ES-I3 (cell line): Measurements from ENCODE around the gene JAM2.
A peak's percentile ranks its signal among the peaks of the same experiment; 100 is the strongest.
"Not testable (repeated sequence)": the region's sequence is repeated elsewhere in the genome, so short reads cannot be mapped to it uniquely, and the experiment has no call there.

Experiments used
- H3K36me3 ChIP-seq: 2 replicates; pipeline ENCODE4 v1.6.1; 2013; ENCODE audit warnings: mild to moderate bottlenecking, low read length, control low read depth, moderate library complexity; ENCODE audit not compliant: insufficient read depth
- H3K4me1 ChIP-seq: 2 replicates; pipeline ENCODE4 v1.6.1; 2013; ENCODE audit warnings: mild to moderate bottlenecking, control low read depth, low read length; ENCODE audit not compliant: insufficient read depth
- H3K9ac ChIP-seq: 2 replicates; pipeline ENCODE4 v1.6.1; 2013; ENCODE audit warnings: low read depth, mild to moderate bottlenecking, low read length, moderate library complexity
- H3K9me3 ChIP-seq: 2 replicates; pipeline ENCODE4 v1.6.1; 2013; ENCODE audit warnings: mild to moderate bottlenecking, low read length, moderate library complexity; ENCODE audit not compliant: control insufficient read depth, insufficient read depth

The JAM2 gene, protein sequence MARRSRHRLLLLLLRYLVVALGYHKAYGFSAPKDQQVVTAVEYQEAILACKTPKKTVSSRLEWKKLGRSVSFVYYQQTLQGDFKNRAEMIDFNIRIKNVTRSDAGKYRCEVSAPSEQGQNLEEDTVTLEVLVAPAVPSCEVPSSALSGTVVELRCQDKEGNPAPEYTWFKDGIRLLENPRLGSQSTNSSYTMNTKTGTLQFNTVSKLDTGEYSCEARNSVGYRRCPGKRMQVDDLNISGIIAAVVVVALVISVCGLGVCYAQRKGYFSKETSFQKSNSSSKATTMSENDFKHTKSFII

DNA sequence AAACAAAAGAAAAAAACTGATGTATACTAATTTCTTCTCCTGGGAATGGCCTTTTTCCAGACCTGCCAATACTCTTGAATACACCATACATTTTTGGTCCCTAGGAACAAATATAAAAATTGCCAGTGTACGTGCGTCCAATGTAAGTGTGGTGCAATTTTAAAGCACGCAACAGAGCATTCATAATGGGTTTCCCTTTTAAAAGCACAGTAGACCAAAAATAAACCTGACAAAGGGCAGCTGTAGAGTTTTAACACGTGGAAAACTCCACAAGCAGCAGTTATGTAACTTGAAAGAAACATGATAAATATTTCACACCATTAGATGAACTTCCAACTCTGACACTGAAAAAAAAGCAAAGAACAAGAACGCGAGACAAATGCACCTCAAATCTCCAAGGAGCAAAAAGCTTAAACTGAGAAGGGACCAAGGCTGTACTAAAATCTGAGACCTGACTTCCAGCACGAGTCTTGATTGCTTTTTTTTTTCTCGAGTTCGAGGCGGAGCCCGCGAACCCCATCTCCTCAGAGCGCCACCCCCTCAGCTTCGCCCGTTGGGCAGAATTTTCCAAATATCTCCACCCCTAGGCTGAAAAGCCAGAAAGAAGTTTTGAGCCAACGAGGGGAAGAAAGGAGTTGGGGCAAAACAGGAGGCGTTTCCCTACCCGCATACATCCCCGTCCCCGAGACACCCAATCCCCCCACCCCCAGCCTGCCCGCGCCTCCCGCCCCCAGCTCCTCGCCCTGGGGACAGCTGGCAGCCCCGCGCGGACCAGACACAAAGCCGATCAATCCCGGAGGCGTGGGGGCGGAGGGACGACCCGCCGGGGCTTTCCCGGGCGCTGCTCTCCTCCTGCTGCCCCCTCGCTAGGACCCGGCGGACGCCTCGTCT lies at the start of gene JAM2:
TSS of gene JAM2 (plus strand) at position 599 of the 891 bp plus-strand sequence. CDS start 564 bp downstream, outside the sequence.
- Histone ChIP-seq H3K9me3 (no peaks in the 10 kb centered on the region), H3K36me3 (no peaks in the 10 kb centered on the region), H3K9ac (peak within 1 kb of the TSS; percentile 73), H3K4me1 (no peaks in the 10 kb centered on the region)

DNA sequence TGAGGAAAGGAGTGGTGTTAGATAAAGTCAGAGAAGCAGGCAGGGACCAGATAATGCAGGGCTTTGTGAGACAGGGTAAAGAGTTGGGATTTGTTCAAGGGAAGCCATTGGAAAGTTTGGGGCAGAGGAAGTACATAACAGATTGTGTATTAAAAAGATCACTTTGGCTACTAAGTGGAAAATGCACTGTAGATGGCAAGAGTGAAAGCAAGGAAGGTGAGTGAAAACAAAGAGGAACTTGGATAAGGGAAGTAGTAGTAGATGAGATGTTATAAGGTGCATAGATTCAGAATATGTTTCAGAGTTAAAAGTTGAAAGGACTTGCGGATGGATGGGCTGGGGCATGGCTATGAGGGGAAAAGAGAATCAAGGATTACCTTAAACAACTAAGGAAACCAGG lies 49.2 kb upstream of the JAM2 start:
- no peaks in the 10 kb centered on the region for H3K4me1 ChIP-seq
- H3K9me3 ChIP-seq, result no peaks in the 10 kb centered on the region
- no peak overlapping the region for H3K9ac ChIP-seq
- no peaks in the 10 kb centered on the region; the same call in none of the 2 replicates for H3K36me3 ChIP-seq

DNA sequence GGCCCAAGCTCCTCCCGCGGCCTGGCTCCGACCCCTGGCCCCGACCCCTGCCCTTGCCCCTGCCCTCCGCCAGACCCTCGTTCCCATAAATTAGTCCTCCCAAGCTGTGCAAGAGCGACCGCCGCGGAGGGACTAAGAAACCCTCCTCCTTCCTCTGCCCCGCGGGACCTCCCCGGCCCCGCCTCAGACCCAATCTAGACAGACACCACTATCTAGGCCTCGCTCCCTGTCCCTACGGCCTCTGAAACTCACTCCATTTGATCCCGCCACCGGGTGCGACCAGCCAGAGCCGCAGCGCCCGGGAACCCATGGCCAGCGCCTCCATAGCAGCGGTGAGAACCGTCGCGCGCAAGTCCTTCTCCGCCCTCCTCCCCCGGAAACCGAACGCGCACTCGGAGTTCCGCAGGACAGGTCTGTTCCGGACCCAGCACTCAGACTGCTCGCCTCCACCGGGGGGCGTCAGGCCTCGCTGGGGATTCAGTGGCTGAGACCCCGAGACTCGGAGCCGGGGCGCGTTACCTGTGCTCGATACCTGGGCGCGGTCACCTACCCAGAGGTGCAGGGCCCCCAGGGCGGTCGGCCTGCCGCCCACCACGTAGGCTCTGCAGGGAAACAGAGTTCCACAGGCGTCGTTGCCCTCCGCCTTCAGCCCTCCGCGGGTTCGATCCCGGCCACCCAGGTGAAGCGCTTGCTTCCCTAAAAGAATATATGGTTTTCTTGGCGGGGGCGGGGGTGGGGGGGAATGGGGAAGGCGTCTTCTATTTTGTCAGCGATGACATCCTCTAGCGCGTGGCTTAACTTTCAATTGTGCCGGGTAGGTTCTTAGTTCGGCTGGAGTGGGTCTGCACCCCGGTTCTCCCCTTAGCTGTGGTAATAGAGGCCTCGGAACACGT lies 31.7 kb upstream of the JAM2 start, which contains the start of gene MRPL39:
TSS of gene MRPL39 (minus strand) at position 331 of the 893 bp plus-strand sequence. CDS start at position 325, 6 bp downstream.
- Histone ChIP-seq H3K9ac (peak within 1 kb of the TSS; percentile 97), H3K9me3 (no peaks in the 10 kb centered on the region), H3K4me1 (no peaks in the 10 kb centered on the region; the same call in 1 of the 2 replicates), H3K36me3 (peaks cover 2% of the 10 kb centered on the region)

DNA sequence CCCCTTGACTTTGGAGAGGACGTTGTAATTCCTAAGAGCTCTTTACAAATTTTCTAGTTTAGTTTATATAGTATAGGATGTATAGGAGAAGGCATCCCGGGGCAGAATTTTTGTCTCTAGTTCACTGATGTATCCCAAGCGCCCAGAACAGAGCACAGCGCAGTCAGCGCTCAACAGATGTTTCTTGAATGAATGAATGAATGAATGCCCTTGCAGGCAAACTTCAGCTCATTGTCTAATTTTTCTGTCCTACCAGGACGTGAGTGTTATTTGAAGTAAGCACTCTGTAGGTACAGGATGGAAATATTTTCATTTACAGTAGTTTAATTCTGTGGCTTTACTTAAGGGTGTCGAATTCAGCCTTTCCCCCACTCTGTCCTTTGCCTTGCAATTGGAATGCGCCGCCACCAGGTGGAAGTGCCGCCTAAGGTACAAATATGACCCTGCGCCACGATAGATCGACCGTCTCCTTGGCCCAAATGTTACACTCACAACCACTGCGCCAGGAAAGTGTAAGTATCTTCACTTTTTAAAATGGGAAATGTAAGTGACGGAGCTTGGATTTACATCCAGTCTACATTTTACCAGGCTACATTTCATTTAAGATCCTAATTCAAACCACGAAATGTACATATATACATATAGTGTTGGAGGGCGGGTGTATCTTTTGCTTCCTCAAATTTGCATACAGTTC lies 30.9 kb upstream of the JAM2 start:
- H3K9me3 ChIP-seq, result no peaks in the 10 kb centered on the region
- H3K36me3 ChIP-seq, result peaks cover 2% of the 10 kb centered on the region
- peak overlapping the region; percentile 97; the same call in 1 of the 2 replicates for H3K9ac ChIP-seq
- no peaks in the 10 kb centered on the region; the same call in 1 of the 2 replicates for H3K4me1 ChIP-seq

DNA sequence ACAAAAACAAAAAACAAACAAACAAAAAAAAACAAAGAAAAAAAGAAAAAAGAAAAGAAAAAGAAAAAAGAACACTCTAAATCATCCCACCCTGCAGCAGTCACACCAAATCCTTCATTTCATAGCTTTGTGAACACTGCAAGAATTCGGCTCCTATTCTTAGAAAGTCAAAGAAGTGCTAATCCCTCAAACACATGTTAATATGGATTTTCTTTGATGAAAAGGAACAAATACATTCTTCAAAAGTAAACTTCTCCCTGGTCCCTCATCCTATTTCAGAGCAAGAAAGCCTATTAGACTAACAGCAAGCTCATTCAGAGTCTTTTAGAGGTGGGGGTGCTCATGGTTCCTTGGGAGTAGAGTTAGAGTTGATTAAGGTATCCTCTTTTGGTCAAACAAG lies 24.6 kb upstream of the JAM2 start:
- Histone ChIP-seq H3K4me1 (no peaks in the 10 kb centered on the region), H3K36me3 (no peaks in the 10 kb centered on the region), H3K9me3 (no peaks in the 10 kb centered on the region), H3K9ac (no peak overlapping the region)

DNA sequence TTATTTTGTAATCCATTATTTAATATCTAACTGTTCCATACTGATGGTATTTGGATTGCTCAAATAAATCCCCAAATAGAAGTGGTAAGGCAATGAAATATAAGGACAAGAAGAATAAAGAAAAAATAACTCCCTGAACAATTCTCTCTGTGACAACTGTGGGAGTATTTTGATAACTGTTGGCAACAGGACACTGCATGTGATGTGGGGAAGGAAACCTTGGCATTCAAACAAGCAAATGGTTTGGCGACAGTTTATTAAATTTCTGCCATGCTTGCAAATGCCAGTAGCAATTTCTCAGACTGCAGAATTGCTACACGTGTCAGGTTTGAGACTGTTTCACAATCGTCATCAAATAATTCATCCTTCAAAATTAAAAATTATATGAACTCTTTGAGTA lies 23.2 kb upstream of the JAM2 start:
- Histone ChIP-seq H3K9ac (no peak overlapping the region), H3K9me3 (no peaks in the 10 kb centered on the region), H3K36me3 (no peaks in the 10 kb centered on the region), H3K4me1 (no peaks in the 10 kb centered on the region)

DNA sequence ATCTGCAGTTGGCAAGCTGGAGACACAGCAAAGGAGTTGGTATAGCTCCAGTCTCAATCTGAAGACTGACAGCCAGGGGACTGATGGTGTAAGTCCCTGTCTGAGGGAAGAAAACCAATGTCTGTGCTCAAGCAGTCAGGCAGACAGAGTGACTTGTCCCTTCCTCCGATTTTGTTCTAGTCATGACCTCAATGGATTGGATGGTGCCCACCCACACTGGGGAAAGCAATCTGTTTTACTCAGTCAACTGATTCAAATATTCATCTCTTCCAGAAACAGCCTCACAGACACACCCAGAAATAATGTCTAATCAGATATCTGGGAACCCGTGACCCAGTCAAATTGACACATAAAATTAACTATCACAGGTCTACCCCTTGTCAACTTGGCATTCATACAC lies 19.9 kb upstream of the JAM2 start:
- Histone ChIP-seq H3K36me3 (no peaks in the 10 kb centered on the region), H3K4me1 (no peaks in the 10 kb centered on the region), H3K9ac (no peak overlapping the region)

DNA sequence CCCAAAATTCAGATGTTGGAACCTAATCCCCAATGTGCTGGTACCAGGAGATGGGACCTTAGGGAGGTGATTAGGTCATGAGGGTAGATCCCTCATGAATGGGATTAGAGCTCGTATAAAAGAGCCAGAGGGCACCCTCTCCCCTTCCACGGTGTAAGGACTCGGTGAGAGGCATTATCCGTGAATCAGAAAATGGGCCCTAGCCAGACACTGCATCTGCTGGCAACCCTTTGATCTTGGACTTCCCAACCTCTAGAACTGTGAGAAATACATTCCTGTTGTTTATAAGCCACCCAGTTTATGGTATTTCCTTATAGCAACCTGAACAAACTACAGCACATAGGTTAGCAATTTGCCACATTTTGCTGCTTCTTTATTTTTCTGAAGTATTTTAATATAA lies 14.5 kb upstream of the JAM2 start:
- Histone ChIP-seq H3K9ac (no peak overlapping the region), H3K36me3 (no peaks in the 10 kb centered on the region)

More for the DNA sequence above, 19.9 kb upstream of the JAM2 start:
- H3K9me3 ChIP-seq, result no peaks in the 10 kb centered on the region

DNA sequence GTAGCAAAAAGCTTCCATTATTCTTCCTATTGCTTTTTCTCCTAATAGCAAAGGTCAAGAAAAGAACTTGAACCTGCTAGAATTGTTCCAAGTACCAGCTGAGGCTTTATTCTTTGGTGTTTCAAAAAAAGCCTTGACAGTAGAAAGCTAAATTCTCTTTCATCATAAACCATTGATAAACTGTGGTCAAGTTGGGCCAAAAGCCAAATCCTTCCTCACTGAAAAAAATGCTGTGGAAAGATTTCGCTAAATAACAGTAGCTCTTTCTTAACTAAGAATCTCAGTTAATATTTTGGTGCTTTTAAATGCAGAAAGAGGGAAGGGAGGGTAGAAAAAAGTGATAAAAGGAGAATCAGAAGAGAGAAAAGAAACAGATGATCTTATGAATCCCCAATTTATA lies 14.0 kb upstream of the JAM2 start:
- H3K9me3 ChIP-seq, result no peaks in the 10 kb centered on the region
- H3K36me3 ChIP-seq, result no peaks in the 10 kb centered on the region
- H3K4me1 ChIP-seq, result no peaks in the 10 kb centered on the region
- H3K9ac ChIP-seq, result no peak overlapping the region

More for the DNA sequence above, 14.5 kb upstream of the JAM2 start:
- H3K9me3 ChIP-seq, result no peaks in the 10 kb centered on the region
- no peaks in the 10 kb centered on the region for H3K4me1 ChIP-seq

DNA sequence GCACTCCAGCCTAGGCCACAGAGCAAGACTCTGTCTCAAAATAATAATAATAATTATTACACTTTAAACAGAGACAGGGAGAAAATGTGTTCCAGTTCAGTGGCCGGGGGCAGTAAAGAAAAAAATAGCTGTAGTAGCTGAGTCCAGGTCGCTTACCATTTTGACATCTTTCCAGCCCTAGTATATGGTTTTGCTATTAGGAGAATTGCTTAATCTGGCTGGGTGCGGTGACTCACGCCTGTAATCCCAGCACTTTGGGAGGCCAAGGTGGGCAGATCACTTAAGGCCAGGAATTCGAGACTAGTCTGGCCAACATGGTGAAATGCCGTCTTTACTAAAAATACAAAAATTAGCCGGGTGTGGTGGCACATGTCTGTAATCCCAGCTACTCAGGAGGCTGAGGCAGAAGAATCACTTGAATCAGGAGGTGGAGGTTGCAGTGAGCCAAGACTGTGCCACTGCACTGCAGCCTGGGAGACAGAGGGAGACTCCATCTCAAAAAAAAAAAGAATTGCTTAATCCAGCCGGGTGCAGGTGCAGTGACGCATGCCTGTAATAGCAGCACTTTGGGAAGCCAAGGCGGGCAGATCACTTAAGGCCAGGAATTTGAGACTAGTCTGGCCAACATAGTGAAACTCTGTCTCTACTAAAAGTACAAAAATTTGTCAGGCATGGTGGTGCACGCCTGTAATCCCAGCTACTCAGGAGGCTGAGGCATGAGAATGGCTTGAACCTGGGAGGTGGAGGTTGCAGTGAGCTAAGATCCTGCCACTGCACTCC lies 13.1 kb upstream of the JAM2 start:
- not testable (repeated sequence) for H3K9ac ChIP-seq, H3K9me3 ChIP-seq, H3K4me1 ChIP-seq, H3K36me3 ChIP-seq

DNA sequence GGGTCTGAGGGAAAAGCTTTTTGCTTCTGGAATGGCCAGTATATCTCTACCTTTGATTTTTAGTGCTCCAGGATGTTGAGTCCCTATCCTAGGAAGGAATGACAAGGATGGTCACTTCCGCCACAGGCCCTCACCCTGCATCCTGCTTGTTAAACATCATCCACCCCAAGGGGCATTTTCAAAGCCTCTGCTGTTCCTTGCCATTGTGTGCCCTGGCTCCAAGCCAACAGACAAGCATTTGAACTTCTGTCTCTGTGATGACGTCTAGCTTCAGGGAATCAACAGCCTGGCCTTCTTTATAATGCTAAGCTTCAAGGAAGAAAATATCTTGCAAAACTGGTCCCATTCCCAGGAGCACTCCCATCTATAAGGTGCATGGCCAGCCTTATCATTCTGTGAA lies 12.3 kb upstream of the JAM2 start:
- H3K36me3 ChIP-seq, result no peaks in the 10 kb centered on the region
- H3K9me3 ChIP-seq, result no peaks in the 10 kb centered on the region
- H3K4me1 ChIP-seq, result no peaks in the 10 kb centered on the region
- no peak overlapping the region for H3K9ac ChIP-seq

DNA sequence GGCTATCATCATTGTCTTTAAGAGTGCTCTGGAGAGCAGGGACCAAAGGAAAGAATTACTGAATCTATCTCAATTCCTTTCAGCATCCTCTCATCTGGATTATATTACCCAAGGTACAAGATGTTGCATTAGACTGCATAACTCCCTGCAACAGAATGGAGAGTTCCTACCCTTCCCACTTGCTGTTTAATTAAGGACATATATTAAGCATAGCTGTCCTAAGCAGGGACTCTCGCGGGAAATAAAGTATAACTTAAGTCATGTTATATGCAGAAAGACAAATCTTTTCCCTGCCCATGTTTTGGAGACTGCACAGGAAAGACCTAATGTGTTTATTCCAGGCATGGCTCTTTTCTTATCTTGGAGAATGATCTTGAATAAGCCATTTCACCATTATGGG lies 6.8 kb upstream of the JAM2 start:
- H3K4me1 ChIP-seq, result no peaks in the 10 kb centered on the region
- no peaks in the 10 kb centered on the region for H3K36me3 ChIP-seq
- no peaks in the 10 kb centered on the region for H3K9me3 ChIP-seq
- H3K9ac ChIP-seq, result no peak overlapping the region

DNA sequence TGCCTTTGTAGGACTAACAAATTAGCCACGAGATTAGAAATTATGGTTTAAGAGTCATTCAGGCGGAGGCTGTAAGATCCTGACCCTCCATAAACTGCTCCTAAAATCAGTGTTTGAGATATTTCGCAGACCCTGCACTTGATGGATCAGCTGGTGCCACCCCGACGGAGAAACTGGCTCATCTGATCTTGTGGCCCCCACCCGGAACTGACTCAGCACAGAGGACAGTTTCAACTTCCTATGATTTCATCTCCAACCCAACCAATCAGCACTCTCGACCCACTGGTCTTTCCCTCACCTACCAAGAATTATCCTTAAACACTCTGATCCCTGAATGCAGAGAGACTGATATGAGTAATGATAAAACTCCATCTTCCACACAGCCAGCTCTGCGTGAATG lies 3.7 kb upstream of the JAM2 start:
- no peak overlapping the region for H3K9ac ChIP-seq
- no peaks in the 10 kb centered on the region for H3K9me3 ChIP-seq
- H3K36me3 ChIP-seq, result no peaks in the 10 kb centered on the region
- H3K4me1 ChIP-seq, result no peaks in the 10 kb centered on the region
